Colonic mucosa (tissue), 4 donors: ENCODE data around the gene ZDHHC13. TPM values are rescaled to one million over a fixed set of nuclear protein-coding genes. Genes with fewer than 3 reads are reported as not detected.

Experiments
- DNase-seq: peaks from one replicate; pipeline ENCODE4 v3.0.0-alpha.2; 2020
- H3K27ac ChIP-seq: fragments of 200-600 bp; one replicate; pipeline ENCODE4 v1.8.0; 2021
- H3K27me3 ChIP-seq: fragments of 200-600 bp; one replicate; pipeline ENCODE4 v1.8.0; 2021
- H3K36me3 ChIP-seq: fragments of 200-600 bp; one replicate; pipeline ENCODE4 v1.8.0; 2021
- H3K4me1 ChIP-seq: fragments of 200-600 bp; one replicate; pipeline ENCODE4 v1.8.0; 2021; ENCODE audit warnings: mild to moderate bottlenecking
- H3K4me3 ChIP-seq: fragments of 200-600 bp; one replicate; pipeline ENCODE4 v1.8.0; 2021
- H3K9ac ChIP-seq, 2 donors: one replicate each; pipeline ENCODE4 v1.7.0; 2013; ENCODE audit warnings: control low read depth in 2 of 2, low read depth in 2 of 2, low read length in 2 of 2
- H3K9me3 ChIP-seq: fragments of 200-600 bp; one replicate; pipeline ENCODE4 v1.8.0; 2021
- CTCF ChIP-seq: fragments of 200-600 bp; IDR thresholded peaks from one replicate; pipeline ENCODE4 v1.8.0; 2022; ENCODE audit warnings: antibody characterized with exemption, mild to moderate bottlenecking
- intact Hi-C: fragments of 100-400 bp; cut with DNase I; formaldehyde crosslinking; loops from one replicate; pipeline ENCODE4 v1.14.1; 2022
- total RNA-seq, 2 donors: library from RNA; stranded (reverse); fragmentation: NEBNext Ultra II Directional in 1 of 2; extraction: Animal tissue kit (Norgen Biotek cat#: 25700) in 1 of 2; gene quantifications; one replicate each; pipeline ENCODE4 v1.2.1, GENCODE V29; 2021
- donor health status: healthy.
- donor health status: DM: no; HTN: no; CAD: no.
- donor health status: DM: no; HTN: no; CAD: no.

Gene ZDHHC13
- total RNA-seq, 2 donors from 2014 or later = 30.8 to 35.0 TPM

GRCh38 chr11:19075636-19076035 is 41.3 kb upstream of the ZDHHC13 start:
- H3K9ac ChIP-seq = no peak overlapping the region
- H3K9me3 ChIP-seq = no peaks in the 10 kb centered on the region
- intact Hi-C loops = loop anchor here (10.0 kb wide), 2 partner anchors 179 to 239 kb away; no protein-coding TSS in a partner anchor
- no peak overlapping the region for H3K4me3 ChIP-seq
- H3K4me1 ChIP-seq = peaks cover 4% of the 10 kb centered on the region
- H3K27me3 ChIP-seq = no peaks in the 10 kb centered on the region
- H3K27ac ChIP-seq = no peak overlapping the region
- no peak for TF ChIP-seq CTCF
- H3K36me3 ChIP-seq = no peaks in the 10 kb centered on the region
- no peak for DNase-seq

GRCh38 chr11:19076744-19077589 is 40.0 kb upstream of the ZDHHC13 start:
- intact Hi-C loops = loop anchor here (10.0 kb wide), 2 partner anchors 178 to 238 kb away; no protein-coding TSS in a partner anchor
- H3K27me3 ChIP-seq = no peaks in the 10 kb centered on the region
- TF ChIP-seq CTCF = peak; percentile 99
- H3K4me3 ChIP-seq = no peak overlapping the region
- no peak overlapping the region for H3K9ac ChIP-seq
- DNase-seq = peak; percentile 73
- peaks cover 2% of the 10 kb centered on the region for H3K4me1 ChIP-seq
- H3K9me3 ChIP-seq = no peaks in the 10 kb centered on the region
- H3K36me3 ChIP-seq = no peaks in the 10 kb centered on the region
- H3K27ac ChIP-seq = no peak overlapping the region

GRCh38 chr11:19077965-19078364 is 39.0 kb upstream of the ZDHHC13 start:
- Histone ChIP-seq H3K36me3 (no peaks in the 10 kb centered on the region), H3K27me3 (no peaks in the 10 kb centered on the region), H3K4me3 (no peak overlapping the region), H3K9me3 (no peaks in the 10 kb centered on the region), H3K9ac (no peak overlapping the region), H3K27ac (no peak overlapping the region), H3K4me1 (no peaks in the 10 kb centered on the region)
- TF ChIP-seq CTCF = no peak
- DNase-seq = peak; percentile 6
- intact Hi-C loops = loop anchor here (10.0 kb wide), 2 partner anchors 177 to 237 kb away; no protein-coding TSS in a partner anchor

- Histone ChIP-seq H3K9ac (no peak overlapping the region), H3K4me1 (no peaks in the 10 kb centered on the region), H3K27ac (no peak overlapping the region), H3K4me3 (no peak overlapping the region), H3K9me3 (no peaks in the 10 kb centered on the region), H3K36me3 (no peaks in the 10 kb centered on the region), H3K27me3 (no peaks in the 10 kb centered on the region)
- intact Hi-C loops = loop anchor here (10.0 kb wide), 2 partner anchors 175 to 235 kb away; no protein-coding TSS in a partner anchor
- peak; percentile 12 for DNase-seq
- TF ChIP-seq CTCF = no peak
These were observed 37.1 kb upstream of the ZDHHC13 start for GRCh38 chr11:19079643-19080440.

- DNase-seq = no peak
- Histone ChIP-seq H3K4me1 (no peaks in the 10 kb centered on the region), H3K27ac (no peak overlapping the region), H3K4me3 (no peak overlapping the region), H3K9me3 (no peaks in the 10 kb centered on the region), H3K36me3 (no peaks in the 10 kb centered on the region), H3K27me3 (no peaks in the 10 kb centered on the region), H3K9ac (no peak overlapping the region)
- no peak for TF ChIP-seq CTCF
- intact Hi-C loops = no loop called here
These were observed 36.4 kb upstream of the ZDHHC13 start for GRCh38 chr11:19080579-19080993.
